ENCODE results near the gene TBL3. TPM values are rescaled to one million over a fixed set of nuclear protein-coding genes. Genes with fewer than 3 reads are reported as not detected.
A peak's percentile ranks its signal among the peaks of the same experiment; 100 is the strongest.

Gene TBL3
- total and polyA plus RNA-seq, 9 of the 15 experiments (the other 6 are each of a cell fraction or from before 2014, with no cell fraction given), result 0.97 to 117 (median 24.5) TPM

GRCh38 chr16:1942810-1943726, 28.8 kb upstream of the TBL3 start, which contains the start of gene MSRB1 (continued):
- TF ChIP-seq PHF8 (IDR thresholded peaks at IDR 0.05; ENCODE audit: borderline replicate concordance, low read length), result peak; percentile 73; the same call in 1 of the 2 replicates
- TF ChIP-seq ZBTB26 (CRISPR knock-in tag; IDR thresholded peaks at IDR 0.05), result 0 out of 2 replicates have a peak, but pooled peaks have one; percentile 67

GRCh38 chr16:1944612-1945199, 27.1 kb upstream of the TBL3 start:
- no TSS peak for BruUV-seq (replicated peaks)
- WGBS (ENCODE audit: insufficient coverage, low coverage, missing lambda C conversion rate), result 27% methylated on average over 21 of the region's 21 CpGs
- Histone ChIP-seq H3K4me1 (replicated peaks in 1 of 2; ENCODE audit: control insufficient read depth in 2 of 2, insufficient read depth in 2 of 2, low read length in 2 of 2) (peaks cover 29 to 72% of the 10 kb centered on the region in 2 experiments), H2AFZ (ENCODE audit: low read depth, low read length) (no peak overlapping the region), H3K79me2 (ENCODE audit: control insufficient read depth, insufficient read depth, low read length) (peaks cover 20% of the 10 kb centered on the region), H3K4me3 (no peak overlapping the region), H3K36me3 (ENCODE audit: control insufficient read depth, insufficient read depth, low read length) (peaks cover 15% of the 10 kb centered on the region; the same call in 1 of the 3 replicates), H3K27me3 (ENCODE audit: control insufficient read depth in 2 of 2, insufficient read depth in 2 of 2, low read length in 2 of 2) (no peaks in the 10 kb centered on the region), H3K9me1 (ENCODE audit: control insufficient read depth, insufficient read depth, low read length) (peaks cover 8% of the 10 kb centered on the region), H3K9ac (ENCODE audit: insufficient read depth in 1 of 2, low read depth in 2 of 2, low read length in 2 of 2) (no peak overlapping the region), H3K9me3 (replicated peaks; ENCODE audit: control insufficient read depth, insufficient read depth, low read depth, low read length) (no peaks in the 10 kb centered on the region), H3K4me2 (ENCODE audit: insufficient read depth, low read length) (peak overlapping the region; percentile 80; the same call in 1 of the 2 replicates), H4K20me1 (replicated peaks; ENCODE audit: control insufficient read depth, insufficient read depth, low read length) (peaks cover 7% of the 10 kb centered on the region), H3K27ac (ENCODE audit: extremely low read depth, low read depth, low read length) (no peak overlapping the region)
- ATAC-seq (no peak), FAIRE-seq (no peak), DNase-seq (ENCODE audit: extremely low read depth in 1 of 4, low spot score in 3 of 4) (peak in 1 of 4 experiments; percentile 35)
- ChIA-PET POLR2A (interaction anchor here (0.7 to 2.9 kb wide), 7 partner anchors 8 to 210 kb away, joined by 3 to 28 read pairs (median 8); partner anchors contain the start of genes RPS2 and TRAF7), CTCF (ENCODE audit: low intra/inter-chr PET ratio) (no interaction called here)
- TF ChIP-seq ELF2 (CRISPR knock-in tag; IDR thresholded peaks at IDR 0.05), result no peak
- TF ChIP-seq IRF9 (tag; IDR thresholded peaks at IDR 0.05), result no peak
- TF ChIP-seq ATF7 (IDR thresholded peaks at IDR 0.05), result 0 out of 2 replicates have a peak, but pooled peaks have one; percentile 3
- TF ChIP-seq CBX3 (IDR thresholded peaks at IDR 0.05; ENCODE audit: borderline replicate concordance in 1 of 2, low read length in 2 of 2), result no peak
- TF ChIP-seq ATF1 (CRISPR knock-in tag; IDR thresholded peaks at IDR 0.05), result no peak
- TF ChIP-seq ATF1 (tag; IDR thresholded peaks at IDR 0.05), result 0 out of 2 replicates have a peak, but pooled peaks have one; percentile 8
- in situ Hi-C loops (cut with MboI) (no loop called here), intact Hi-C loops (cut with micrococcal nuclease) (no loop called here)
